Nasal cavity respiratory epithelium epithelial cell of viscerocranial mucosa (primary cell): Measurements from ENCODE around the gene VPS41. TPM values are rescaled to one million over a fixed set of nuclear protein-coding genes. Genes with fewer than 3 reads are reported as not detected.

Experiments used
- total RNA-seq: library from RNA; depleted of rRNA; stranded (reverse); fragments of >200 nt; gene quantifications from 2 replicates; pipeline ENCODE4 v1.2.3, GENCODE V29; 2014

Gene VPS41
- total RNA-seq, result 34.9 and 89.7 TPM in 2 replicates

DNA sequence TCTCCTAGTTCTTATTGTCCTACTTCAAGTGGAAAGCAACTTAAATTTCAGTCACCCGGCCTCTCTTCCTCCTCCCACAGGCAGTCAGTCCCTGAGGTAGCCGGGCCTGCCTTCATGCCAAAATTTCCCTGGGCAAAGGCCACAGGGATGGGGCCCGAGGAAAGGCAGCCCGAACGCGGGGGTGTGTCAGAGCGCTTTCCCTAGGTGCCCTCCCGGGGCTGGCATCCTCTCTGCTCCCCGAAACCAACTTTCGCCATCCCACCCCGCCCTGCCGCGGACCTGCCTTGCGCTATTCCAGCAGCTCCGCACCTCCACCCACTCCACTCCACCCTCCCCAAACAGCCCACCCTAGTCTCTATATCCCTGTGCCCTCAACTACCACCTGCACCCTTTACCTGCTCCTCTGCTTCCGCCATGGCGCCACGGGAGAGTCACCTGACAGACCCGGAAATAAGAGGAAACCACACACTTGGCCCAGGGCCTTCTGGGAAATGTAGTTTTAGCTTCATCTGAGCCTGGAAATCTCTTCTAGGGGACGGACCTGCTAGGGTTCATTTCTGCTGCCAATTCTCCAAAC lies at the start of gene VPS41:
TSS of gene VPS41 (minus strand) at position 433 of the 577 bp plus-strand sequence. CDS start at position 416, 17 bp downstream.

Other genes with a start within 250 kb of the VPS41 start
- not detected in 2 replicates for gene POU6F2, start 68.7 kb upstream of the VPS41 start, total RNA-seq